GM18499 (cell line): Measurements from ENCODE around the gene SSBP2.
"Not testable (repeated sequence)": the region's sequence is repeated elsewhere in the genome, so short reads cannot be mapped to it uniquely, and the experiment has no call there.

Experiments used
- ATAC-seq: cut with Tn5 transposase; IDR thresholded peaks from one replicate; pipeline ENCODE4 v1.9.1; 2021; ENCODE audit warnings: moderate number of reproducible peaks; ENCODE audit not compliant: insufficient read depth, unreplicated experiment

SSBP2 gene

DNA sequence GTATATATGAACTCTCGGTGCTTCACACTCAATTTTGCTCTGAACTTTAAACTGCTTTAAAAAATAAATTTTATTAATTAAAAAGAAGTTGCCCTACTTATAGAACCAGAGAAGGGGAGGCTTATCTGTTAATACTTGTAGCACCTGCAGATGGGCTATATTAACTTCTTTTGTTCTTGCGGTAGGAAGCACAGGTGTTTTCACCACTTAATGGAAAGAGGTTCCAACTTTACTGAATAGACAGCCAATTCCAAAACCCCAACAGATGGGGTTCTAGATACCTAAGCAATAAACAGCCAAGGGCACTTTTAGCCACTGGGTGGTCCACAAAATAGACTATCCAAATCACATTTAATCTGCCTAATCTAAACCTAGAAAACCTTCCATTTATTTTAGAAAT, 65.4 kb downstream of the SSBP2 start:
- no peak for ATAC-seq

DNA sequence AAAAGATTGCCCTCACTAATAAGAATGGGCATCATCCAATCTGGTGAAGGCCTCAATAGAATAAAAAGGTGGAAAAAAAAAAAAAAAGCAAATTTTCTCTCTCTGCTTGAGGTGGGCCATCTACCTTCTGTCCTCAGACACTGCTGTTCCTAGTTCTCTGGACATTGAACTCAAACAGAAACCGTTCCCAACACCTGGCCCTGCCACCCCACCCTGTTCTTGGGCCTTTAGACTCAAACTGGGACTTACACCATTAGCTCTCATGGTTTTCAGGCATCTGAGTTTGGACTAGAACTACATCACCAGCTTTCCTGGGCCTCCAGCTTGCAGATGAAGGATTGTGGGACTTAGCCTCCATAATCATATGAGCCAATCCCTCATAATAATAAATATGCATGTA, 71.0 kb downstream of the SSBP2 start:
- no peak for ATAC-seq

DNA sequence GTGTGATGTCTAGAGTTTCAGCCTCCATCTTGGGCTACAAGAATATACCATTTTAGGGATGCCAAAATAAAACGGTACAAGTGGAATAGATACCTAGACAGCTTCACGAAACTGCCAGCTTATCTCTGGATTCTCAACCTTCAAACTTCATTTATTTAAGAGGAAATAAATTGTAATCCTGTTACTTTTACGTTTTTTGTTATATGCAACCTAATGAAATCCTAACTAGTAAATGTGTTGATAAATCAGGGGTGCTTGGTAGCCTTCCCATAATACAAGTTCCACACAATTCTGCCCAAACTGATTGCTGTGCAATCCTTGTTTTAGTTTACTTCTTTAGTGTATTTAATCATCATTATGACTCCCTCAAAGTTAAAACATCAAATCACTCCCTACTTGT, 75.5 kb downstream of the SSBP2 start:
- no peak for ATAC-seq

DNA sequence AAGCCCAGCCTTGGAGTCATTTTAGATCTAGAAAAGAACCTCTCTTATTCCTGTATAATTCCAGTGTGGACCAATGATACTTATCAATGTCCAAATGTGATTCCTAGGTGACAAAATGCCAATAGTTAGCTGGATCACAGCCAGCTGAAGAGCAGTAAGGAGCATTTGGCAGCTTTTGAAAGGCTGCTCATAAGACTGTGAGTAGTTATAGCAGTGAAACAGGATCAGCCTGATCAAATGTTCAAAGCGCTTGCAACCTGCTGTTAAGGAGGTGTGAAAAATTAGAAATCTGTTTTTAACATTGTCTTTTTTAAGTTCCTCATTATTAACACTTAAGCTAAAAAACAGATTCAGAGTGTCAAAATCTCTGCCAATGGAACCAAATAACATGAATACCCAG, 85.1 kb downstream of the SSBP2 start:
- no peak for ATAC-seq

DNA sequence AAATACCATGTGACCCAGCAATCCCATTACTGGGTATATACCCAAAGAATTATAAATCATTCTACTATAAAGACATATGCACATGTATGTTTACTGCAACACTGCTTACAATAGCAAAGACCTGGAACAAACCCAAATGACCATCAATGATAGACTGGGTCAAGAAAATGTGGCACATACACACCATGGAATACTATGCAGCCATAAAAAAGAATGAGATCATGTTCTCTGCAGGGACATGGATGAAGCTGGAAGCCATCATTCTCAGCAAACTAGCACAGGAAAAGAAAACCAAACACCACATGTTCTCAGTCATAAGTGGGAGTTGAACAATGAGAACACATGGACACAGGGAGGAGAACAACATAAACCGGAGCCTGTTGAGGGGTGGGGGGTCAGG, 90.3 kb downstream of the SSBP2 start:
- ATAC-seq: not testable (repeated sequence)

DNA sequence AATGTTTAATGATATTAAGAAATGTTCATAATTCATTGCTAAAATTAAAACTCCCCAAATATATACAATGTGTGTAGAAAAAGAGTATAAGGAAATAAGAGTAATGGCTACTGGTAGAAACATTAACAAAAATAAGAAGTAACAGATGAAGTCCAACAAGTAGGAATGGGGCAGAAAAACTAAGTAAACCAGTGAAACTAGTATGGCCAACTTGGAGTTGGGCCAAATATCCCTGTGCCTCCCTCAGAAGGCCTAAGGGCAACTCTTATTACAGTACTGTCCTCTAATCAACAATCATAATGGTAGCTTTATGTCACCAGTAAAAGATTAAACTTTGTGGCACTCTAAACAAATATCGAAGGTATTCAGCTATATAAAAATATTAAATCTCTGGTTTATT, 93.5 kb downstream of the SSBP2 start:
- no peak for ATAC-seq

DNA sequence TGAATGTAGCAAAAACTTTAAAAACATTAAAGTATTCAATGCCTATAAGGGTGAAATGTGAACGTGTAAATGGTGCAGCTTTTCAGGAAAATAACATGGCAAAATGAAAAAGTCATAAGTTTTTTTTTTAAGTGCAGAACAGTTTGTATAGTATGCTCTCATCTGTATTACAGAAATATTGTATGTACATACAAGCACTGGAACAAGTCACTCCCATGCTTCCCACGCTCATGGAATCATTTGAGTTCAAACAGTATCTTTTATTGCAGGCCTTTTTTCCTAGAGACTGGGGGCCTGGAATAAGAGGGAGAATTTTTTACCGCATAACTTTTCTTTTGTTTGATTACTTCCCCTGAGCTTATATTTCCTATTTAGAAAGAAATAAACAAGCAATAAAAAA, 94.1 kb downstream of the SSBP2 start:
- ATAC-seq: no peak

DNA sequence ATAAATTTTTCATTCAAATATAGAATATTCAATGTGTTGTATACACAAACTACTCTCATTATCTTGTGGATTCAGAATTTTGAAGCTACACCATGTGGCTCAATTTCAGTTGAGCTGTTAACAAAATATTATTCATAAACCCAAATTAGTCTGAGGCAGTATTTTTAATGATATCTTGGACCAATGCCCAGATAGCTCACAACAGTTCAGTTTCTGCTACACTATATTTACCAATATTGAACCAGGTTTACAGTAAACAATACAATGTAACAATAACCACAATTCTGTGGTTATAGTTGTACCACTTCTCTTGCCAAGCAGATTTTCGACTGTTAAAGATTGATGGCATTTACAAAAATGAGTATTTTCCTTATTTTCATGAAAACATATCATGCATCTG, 99.9 kb downstream of the SSBP2 start:
- no peak for ATAC-seq

DNA sequence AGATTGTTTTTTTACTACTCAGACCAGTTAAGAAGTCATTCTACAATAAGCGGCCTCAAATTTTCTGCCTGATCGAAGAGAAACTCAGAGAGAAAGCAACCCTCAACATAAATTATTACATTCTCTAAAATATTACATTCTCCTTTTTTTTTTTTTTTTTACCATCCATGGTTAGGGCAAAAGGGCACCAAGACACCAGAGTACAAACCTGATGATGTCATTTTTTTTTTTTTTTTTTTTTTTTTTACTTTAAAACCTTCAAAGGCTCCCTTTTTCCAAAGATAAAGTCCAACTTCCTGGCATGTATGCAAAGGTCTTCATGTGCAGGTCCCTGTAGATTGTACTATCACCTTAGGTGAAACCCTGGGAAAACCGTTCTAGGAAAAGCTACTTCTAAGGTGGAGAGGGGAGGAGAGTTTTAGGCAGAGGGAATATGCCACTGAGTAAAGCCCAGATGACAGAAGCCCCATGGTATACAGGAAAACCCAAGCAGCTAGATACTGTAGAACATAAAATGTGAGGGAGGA, 104.4 kb downstream of the SSBP2 start:
- ATAC-seq: no peak

DNA sequence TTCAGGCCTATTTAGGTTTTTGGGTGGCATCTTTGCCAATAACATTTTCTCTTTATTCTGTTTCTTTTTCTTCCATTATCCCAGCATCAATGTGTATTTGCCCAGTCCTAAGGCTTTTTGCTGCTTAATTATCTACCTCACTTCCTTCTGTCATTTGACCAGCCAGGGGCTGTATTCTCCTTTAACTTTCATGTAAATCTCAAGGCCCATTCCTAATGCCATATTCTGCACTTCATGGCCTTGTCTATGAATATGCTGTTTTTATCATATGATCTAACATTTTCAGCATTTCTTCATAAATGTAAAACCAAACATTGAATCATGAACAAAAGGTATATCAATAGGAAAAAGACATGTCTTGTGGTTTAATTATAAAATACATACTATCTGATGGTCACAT, 108.7 kb downstream of the SSBP2 start:
- no peak for ATAC-seq

DNA sequence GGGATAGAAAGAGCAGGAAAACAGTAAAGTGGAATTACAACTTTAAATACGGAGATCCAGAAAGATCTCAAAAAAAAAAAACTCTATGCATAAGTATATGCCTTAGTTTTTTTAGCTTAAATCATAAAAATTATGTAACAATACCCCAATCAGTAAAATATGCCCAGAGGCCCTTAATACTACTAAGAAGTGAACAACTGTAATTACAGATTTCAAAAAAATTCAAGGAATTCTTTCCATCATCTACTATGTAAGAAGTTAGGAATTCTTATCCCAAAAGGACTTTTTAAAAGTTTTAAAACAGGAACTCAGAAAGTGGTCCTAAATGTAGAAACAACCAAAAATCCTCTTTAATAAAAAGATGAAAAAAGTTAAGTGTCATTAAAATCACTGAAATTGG, 111.3 kb downstream of the SSBP2 start:
- ATAC-seq: no peak

DNA sequence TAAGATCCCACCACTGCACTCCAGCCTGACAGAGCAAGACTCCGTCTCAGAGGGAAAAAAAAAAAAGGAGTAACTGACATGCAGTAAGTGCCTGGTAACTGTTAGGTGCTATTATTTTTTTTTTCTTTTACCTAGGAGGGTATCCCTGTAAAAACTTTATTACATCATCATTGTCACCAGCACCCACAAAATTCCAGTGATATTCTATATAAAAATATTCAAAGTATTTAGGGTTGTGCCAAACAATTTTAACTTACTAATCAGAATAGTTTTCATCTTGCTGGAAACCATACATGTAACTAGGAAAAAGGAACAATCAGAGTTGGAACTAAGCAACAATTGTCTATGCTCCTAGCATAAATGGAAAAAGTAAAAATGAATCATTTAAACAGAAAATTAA, 112.4 kb downstream of the SSBP2 start:
- no peak for ATAC-seq

DNA sequence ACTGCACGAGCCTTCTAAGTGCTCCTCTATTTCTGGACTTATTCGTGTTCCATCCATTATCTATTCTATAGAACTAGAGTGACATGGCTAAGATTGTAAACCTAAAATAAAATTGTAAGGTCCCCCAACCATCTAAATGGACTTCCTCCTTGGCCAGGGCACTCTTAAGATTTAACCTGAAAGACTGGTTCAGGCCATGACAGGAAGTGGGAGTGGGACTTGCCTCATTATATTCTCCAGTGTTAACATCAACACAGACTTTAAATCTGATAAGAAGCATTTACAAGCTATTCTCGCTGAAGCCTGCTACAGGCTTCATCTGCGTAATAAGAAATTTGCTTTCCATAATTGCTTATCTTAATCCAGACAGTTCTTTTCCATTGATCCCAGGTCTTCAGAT, 117.0 kb downstream of the SSBP2 start:
- ATAC-seq: no peak

DNA sequence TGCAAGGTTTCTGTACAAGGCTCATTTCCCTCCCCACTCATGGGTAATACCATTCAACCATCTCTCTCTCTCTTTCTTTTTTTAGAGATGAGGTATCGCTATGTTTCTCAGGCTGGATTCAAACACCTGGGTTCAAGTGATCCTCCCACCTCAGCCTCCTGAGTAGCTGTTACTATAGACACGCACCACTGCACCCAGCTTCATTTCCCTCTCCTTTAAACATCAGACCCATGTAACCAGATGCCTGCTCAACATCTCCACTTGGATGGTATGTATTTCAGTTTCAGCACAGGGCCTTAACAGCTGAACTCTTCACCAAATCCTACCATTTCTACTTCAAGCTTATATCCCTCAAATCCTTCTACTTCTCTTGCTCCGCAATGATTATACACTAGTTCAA, 117.4 kb downstream of the SSBP2 start:
- no peak for ATAC-seq

DNA sequence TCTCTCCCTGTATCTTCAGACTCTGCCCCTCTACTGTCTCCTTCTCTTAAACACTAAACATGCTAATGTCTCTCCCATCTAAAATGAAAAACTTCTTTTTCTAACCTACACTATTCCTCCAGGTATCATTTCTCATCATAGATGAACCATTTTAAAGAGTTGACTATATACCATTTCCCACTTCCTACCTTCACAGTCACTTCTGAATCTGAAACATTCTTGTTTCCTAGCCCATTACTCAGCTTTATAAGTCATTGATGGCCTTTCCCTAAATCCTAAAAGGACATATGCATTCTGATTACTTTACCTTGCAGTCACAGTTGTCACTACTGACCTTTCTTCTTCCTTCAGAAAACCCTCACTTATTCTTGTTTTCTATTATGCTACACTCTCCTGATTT, 118.2 kb downstream of the SSBP2 start:
- ATAC-seq: no peak

DNA sequence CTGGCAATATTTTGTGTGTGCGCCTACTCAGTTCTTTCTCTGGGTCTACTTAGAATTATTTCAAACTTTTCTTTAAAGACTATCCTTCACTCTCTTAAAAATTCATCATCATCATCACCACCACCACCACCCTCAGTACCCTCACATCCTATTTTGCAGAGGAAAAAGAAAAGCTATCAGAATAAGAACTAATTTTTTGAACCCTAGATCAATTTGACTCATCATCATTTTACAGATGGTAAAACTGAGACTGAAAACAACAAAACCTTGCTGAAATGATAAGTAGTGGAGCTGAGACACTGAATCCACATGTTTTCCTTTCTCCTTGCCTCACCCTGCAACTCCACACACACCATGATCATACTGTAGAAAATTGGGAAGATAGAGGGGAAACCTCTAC, 119.3 kb downstream of the SSBP2 start:
- ATAC-seq: no peak

DNA sequence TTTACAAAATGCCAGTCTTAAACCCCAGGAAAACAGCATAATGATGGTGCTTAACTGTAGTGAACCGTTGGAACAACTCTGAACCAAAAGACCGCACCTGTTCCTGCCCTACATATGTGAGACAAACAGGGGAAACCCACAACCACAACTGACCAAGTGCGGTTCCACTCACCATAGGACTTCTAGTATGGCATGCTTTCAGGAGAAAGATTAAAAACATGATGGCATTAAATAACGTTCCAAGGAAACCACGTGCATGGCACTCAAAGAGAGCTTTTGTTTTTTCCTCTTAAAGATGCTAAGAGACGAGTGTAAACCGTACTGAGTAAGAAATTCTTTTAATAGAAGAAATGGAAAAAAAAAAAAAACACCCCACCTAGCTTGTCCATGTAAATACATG, 119.8 kb downstream of the SSBP2 start:
- ATAC-seq: peak; percentile 35

DNA sequence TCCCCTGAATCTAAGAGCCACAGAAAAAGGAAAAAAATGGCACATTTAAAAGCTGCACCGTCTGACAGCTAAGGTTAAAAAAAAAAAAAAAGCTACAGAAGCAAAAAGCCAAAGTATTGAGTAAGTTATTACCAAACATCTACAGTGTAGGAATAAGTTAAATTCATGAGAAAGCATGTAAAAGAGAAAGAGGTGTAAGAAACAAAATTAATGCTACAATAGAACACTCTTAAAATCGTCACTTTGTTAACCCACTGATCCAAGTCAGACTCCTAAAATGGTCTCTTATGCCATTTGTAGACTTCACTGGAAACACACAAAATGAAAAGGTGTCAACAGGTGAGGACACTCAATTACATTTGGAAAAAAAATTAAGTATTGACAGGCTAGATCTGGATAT, 120.2 kb downstream of the SSBP2 start:
- no peak for ATAC-seq

DNA sequence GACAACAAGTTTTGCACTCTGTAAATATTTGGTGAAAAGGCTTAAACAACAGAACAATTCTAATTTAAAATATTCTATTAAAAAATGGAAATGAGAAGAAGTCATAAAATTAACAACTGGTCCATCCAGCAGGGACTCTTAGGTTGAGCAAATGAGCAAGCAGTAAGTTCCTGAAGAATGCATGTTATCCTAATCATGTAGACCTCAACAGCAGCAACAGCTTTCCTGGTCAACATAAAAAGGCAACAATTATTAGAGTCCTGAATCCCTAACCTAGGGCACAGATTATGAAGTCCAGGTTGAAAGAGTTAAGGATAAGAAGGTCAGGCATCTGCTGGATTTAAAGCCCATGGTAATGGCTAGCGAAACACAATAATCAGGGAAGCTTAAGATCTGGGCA, 120.9 kb downstream of the SSBP2 start:
- no peak for ATAC-seq

DNA sequence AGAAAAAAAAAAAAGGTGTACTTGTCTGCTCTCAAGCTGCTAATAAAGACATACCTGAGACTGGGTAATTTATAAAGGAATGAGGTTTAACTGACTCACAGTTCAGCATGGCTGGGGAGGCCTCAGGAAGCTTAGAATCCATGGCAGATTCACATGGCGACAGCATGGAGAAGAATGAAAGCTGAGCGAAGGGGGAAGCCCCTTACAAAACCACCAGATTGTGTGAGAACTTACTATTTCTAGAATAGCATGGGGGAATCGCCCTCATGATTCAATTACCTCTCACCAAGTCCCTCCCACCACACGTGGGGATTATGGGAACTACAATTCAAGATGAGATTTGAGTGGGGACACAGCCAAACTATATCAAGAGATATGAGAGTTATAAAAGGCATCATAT, 122.8 kb downstream of the SSBP2 start:
- not testable (repeated sequence) for ATAC-seq

DNA sequence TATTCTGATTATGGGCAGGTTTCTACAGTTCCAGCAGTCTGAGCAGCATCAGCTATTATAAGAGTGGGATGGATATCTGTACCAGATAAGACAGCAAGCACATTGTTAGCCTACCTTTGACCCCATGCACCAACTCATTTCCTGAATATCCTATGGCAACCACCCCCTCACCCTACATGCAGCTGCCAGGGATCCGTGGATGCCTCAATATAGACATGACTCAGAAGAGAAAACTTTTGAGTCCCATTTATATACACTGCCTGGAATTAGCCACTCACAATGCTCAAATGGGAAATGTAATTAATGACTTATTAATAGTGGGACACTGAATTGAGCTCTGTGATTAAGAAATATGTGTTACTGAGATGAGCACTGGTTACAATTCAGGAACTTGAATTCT, 124.4 kb downstream of the SSBP2 start:
- ATAC-seq: no peak

DNA sequence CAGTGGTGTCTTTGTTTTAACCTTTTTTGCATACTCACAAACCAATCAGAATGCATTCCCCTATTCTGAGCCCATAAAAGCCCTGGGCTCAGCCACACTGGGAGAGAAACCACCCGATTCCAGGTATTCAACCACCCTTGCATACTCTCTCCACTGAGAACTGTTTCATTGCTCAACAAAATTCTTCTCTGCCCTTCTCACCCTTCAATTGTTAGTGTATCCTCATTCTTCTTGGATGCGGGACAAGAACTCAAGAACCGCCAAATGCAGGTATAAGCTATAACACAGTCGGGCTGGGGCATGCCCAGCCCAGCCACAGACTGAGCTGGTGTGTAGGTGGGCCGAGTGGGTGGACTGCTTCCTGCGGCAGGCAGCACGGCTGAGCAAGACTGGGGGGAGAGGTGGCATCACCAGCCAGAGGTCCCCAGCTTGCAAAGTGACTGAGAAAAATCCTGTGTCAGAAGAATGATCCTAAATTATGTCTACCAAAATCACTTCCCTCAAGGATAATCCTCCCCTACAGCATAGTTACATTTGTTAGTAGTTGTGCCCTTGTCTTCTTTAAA, 141.0 kb downstream of the SSBP2 start:
- no peak for ATAC-seq

DNA sequence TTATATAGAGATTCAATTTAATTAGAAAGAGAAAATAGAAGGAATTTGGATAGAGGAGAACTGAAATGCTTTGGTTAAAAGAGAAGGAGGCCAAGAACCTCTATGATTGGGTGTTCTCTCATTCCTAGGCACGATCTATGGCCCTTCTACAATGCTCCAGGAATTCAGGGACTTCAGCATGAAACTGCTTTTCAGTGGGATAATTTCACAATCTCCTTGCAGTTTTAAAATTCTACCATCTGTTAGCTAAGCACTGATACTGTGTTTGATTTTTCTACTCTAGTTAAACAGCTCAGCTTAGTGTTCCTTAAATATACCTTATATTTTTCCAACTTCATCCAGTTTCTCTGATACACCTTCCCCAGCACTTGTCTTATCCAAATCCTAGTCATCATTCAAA, 141.9 kb downstream of the SSBP2 start:
- no peak for ATAC-seq
